Vagina (tissue), 2 donors: ENCODE results near the gene GDF15.

ENCODE experiments used
- POLR2A ChIP-seq, 2 donors: fragments of 450-650 bp; IDR thresholded peaks; one replicate each; pipeline ENCODE4 v1.6.1; 2017; ENCODE audit warnings: antibody characterized with exemption in 2 of 2, mild to moderate bottlenecking in 2 of 2, moderate library complexity in 2 of 2
- TF ChIP-seq, protein P1 (sequence below), 3 experiments: fragments of 450-650 bp in 2 of 3; fragments of 200-600 bp in 1 of 3; sonication (generic) in 1 of 3; IDR thresholded peaks; one replicate each; pipeline ENCODE4 v1.5.1; 2017 to 2019; ENCODE audit warnings: antibody characterized with exemption in 3 of 3, mild to moderate bottlenecking in 2 of 3, moderate library complexity in 2 of 3

- TF ChIP-seq, protein P1, sequence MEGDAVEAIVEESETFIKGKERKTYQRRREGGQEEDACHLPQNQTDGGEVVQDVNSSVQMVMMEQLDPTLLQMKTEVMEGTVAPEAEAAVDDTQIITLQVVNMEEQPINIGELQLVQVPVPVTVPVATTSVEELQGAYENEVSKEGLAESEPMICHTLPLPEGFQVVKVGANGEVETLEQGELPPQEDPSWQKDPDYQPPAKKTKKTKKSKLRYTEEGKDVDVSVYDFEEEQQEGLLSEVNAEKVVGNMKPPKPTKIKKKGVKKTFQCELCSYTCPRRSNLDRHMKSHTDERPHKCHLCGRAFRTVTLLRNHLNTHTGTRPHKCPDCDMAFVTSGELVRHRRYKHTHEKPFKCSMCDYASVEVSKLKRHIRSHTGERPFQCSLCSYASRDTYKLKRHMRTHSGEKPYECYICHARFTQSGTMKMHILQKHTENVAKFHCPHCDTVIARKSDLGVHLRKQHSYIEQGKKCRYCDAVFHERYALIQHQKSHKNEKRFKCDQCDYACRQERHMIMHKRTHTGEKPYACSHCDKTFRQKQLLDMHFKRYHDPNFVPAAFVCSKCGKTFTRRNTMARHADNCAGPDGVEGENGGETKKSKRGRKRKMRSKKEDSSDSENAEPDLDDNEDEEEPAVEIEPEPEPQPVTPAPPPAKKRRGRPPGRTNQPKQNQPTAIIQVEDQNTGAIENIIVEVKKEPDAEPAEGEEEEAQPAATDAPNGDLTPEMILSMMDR (IDR thresholded peaks at IDR 0.05): no peak
- no peak for TF ChIP-seq POLR2A (IDR thresholded peaks at IDR 0.05)
Observed at GRCh38 chr19:18424122-18424889, 38.3 kb downstream of the GDF15 start.
